ENCODE data around the gene TRPM3. TPM values are rescaled to one million over a fixed set of nuclear protein-coding genes. Genes with fewer than 3 reads are reported as not detected.

TRPM3 gene
- total RNA-seq, 6 experiments from 2014 or later: 0.02 TPM; not detected in 5

- no peak overlapping the region for H3K27ac Mint-ChIP-seq
- H3K4me1 Mint-ChIP-seq (ENCODE audit: low read depth): no peaks in the 10 kb centered on the region
- no peak for TF ChIP-seq CTCF (IDR thresholded peaks at IDR 0.05)
- no peaks in the 10 kb centered on the region for H3K36me3 Mint-ChIP-seq (ENCODE audit: low read depth)
- no peak for DNase-seq
- no peak overlapping the region for H3K4me3 Mint-ChIP-seq
- no peaks in the 10 kb centered on the region; the same call in 1 of the 2 replicates for H3K9me3 Mint-ChIP-seq
- no peaks in the 10 kb centered on the region; the same call in 1 of the 2 replicates for H3K27me3 Mint-ChIP-seq (ENCODE audit: insufficient read depth)
Observed at GRCh38 chr9:70760228-70760627, 361.2 kb downstream of the TRPM3 start.

GRCh38 chr9:70753311-70753710, 368.1 kb downstream of the TRPM3 start:
- Mint-ChIP-seq H3K4me1 (ENCODE audit: low read depth) (no peaks in the 10 kb centered on the region), H3K27ac (no peak overlapping the region), H3K27me3 (ENCODE audit: insufficient read depth) (peaks cover 4% of the 10 kb centered on the region; the same call in 1 of the 2 replicates), H3K36me3 (ENCODE audit: low read depth) (no peaks in the 10 kb centered on the region), H3K9me3 (no peaks in the 10 kb centered on the region; the same call in 1 of the 2 replicates), H3K4me3 (no peak overlapping the region)
- DNase-seq: no peak
- TF ChIP-seq CTCF (IDR thresholded peaks at IDR 0.05): no peak

GRCh38 chr9:70749066-70749465, 372.4 kb downstream of the TRPM3 start:
- no peaks in the 10 kb centered on the region for H3K9me3 Mint-ChIP-seq
- TF ChIP-seq CTCF (IDR thresholded peaks at IDR 0.05): no peak
- H3K4me1 Mint-ChIP-seq (ENCODE audit: low read depth): 0 out of 2 replicates have a peak, but pooled peaks cover 6% of the 10 kb centered on the region
- no peak overlapping the region for H3K4me3 Mint-ChIP-seq
- peaks cover 1% of the 10 kb centered on the region; the same call in 1 of the 2 replicates for H3K27me3 Mint-ChIP-seq (ENCODE audit: insufficient read depth)
- no peak for DNase-seq
- H3K27ac Mint-ChIP-seq: no peak overlapping the region
- H3K36me3 Mint-ChIP-seq (ENCODE audit: low read depth): no peaks in the 10 kb centered on the region

- DNase-seq: peak; percentile 36
- Mint-ChIP-seq H3K4me3 (no peak overlapping the region), H3K27me3 (ENCODE audit: insufficient read depth) (peaks cover 1% of the 10 kb centered on the region; the same call in 1 of the 2 replicates), H3K27ac (no peak overlapping the region), H3K9me3 (no peaks in the 10 kb centered on the region), H3K4me1 (ENCODE audit: low read depth) (0 out of 2 replicates have a peak, but pooled peaks cover 6% of the 10 kb centered on the region), H3K36me3 (ENCODE audit: low read depth) (no peaks in the 10 kb centered on the region)
- TF ChIP-seq CTCF (IDR thresholded peaks at IDR 0.05): no peak
Observed at GRCh38 chr9:70747261-70747718, 374.1 kb downstream of the TRPM3 start.

GRCh38 chr9:70746760-70747159, 374.7 kb downstream of the TRPM3 start:
- TF ChIP-seq CTCF (IDR thresholded peaks at IDR 0.05): no peak
- Mint-ChIP-seq H3K27ac (no peak overlapping the region), H3K4me1 (ENCODE audit: low read depth) (0 out of 2 replicates have a peak, but pooled peaks cover 6% of the 10 kb centered on the region), H3K4me3 (no peak overlapping the region), H3K36me3 (ENCODE audit: low read depth) (no peaks in the 10 kb centered on the region), H3K27me3 (ENCODE audit: insufficient read depth) (peaks cover 1% of the 10 kb centered on the region; the same call in 1 of the 2 replicates), H3K9me3 (no peaks in the 10 kb centered on the region)
- DNase-seq: no peak

All from HFFc6 (cell line).